A549 (cell line): ENCODE results near the gene MRPL19.

ENCODE experiments used
- EP300 ChIP-seq, 2 experiments: fragments of >200 bp; sonication (Bioruptor Twin); formaldehyde crosslinking; IDR thresholded peaks; 2 replicates in 1 of 2; 3 replicates in 1 of 2; pipeline ENCODE4 v1.6.1; 2016 to 2017
- ESRRA ChIP-seq: fragments of 150-350 bp; IDR thresholded peaks from 2 replicates; pipeline ENCODE4 v1.6.1; 2014; ENCODE audit warnings: mild to moderate bottlenecking, low read length, borderline replicate concordance
- JUNB ChIP-seq: fragments of >200 bp; sonication (Bioruptor Twin); formaldehyde crosslinking; IDR thresholded peaks from 2 replicates; pipeline ENCODE4 v1.6.1; 2016
- KDM1A ChIP-seq: fragments of 200-600 bp; sonication (generic); IDR thresholded peaks from 2 replicates; pipeline ENCODE4 v1.6.1; 2016; ENCODE audit warnings: low read depth, mild to moderate bottlenecking
- MAFK ChIP-seq: fragments of 450-650 bp; IDR thresholded peaks from 2 replicates; pipeline ENCODE4 v1.6.1; 2014; ENCODE audit not compliant: partially characterized antibody
- POLR2A ChIP-seq: IDR thresholded peaks from 2 replicates; pipeline ENCODE4 v1.6.1; 2012; ENCODE audit warnings: mild to moderate bottlenecking, low read length
- RARB ChIP-seq: fragments of 250-450 bp; sonication (Bioruptor Pico); IDR thresholded peaks from 2 replicates; pipeline ENCODE4 v1.8.0; 2021; ENCODE audit warnings: mild to moderate bottlenecking, moderate library complexity
- TP53 ChIP-seq: fragments of 250-450 bp; sonication (Bioruptor Pico); IDR thresholded peaks from 2 replicates; pipeline ENCODE4 v1.5.0; 2021; ENCODE audit warnings: mild to moderate bottlenecking, moderate library complexity
- TF ChIP-seq, protein P1 (sequence below): fragments of >200 bp; sonication (Bioruptor Twin); formaldehyde crosslinking; IDR thresholded peaks from 3 replicates; pipeline ENCODE4 v1.5.1; 2016
- TF ChIP-seq, protein P2 (sequence below): IDR thresholded peaks from 2 replicates; pipeline ENCODE4 v1.6.1; 2012

DNA sequence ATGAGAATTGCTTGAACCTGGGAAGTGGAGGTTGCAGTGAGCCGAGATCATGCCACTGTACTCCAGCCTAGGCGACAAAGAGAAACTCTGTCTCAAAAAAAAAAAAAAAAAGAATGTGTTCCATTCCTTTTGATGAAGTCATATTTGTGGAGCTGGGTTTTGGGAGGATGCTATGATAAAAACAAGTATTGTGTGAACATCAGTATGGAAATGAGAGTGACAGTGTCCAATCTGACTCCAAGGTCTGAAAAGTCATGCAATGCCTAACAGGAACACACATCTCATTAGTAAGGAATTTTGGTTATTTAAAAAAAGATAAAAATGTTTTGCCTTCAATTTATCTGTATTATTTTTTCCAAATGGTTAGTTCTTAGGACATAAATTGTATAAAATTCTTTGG lies 52.3 kb downstream of the MRPL19 start:
- TF ChIP-seq, protein P1, sequence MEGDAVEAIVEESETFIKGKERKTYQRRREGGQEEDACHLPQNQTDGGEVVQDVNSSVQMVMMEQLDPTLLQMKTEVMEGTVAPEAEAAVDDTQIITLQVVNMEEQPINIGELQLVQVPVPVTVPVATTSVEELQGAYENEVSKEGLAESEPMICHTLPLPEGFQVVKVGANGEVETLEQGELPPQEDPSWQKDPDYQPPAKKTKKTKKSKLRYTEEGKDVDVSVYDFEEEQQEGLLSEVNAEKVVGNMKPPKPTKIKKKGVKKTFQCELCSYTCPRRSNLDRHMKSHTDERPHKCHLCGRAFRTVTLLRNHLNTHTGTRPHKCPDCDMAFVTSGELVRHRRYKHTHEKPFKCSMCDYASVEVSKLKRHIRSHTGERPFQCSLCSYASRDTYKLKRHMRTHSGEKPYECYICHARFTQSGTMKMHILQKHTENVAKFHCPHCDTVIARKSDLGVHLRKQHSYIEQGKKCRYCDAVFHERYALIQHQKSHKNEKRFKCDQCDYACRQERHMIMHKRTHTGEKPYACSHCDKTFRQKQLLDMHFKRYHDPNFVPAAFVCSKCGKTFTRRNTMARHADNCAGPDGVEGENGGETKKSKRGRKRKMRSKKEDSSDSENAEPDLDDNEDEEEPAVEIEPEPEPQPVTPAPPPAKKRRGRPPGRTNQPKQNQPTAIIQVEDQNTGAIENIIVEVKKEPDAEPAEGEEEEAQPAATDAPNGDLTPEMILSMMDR: no peak
- TF ChIP-seq TP53 (CRISPR knock-in tag) (no peak), RARB (CRISPR knock-in tag) (no peak), POLR2A (no peak), ESRRA (no peak), KDM1A (no peak), MAFK (no peak), JUNB (no peak), EP300 (IDR thresholded peaks at IDR 0.05) (no peak)
- TF ChIP-seq, protein P2, sequence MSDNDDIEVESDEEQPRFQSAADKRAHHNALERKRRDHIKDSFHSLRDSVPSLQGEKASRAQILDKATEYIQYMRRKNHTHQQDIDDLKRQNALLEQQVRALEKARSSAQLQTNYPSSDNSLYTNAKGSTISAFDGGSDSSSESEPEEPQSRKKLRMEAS: no peak
